GM12891 (cell line): ENCODE data around the gene ALOXE3.

ENCODE experiments used
- PAX5 ChIP-seq: IDR thresholded peaks from 2 replicates; pipeline ENCODE4 v1.6.1; 2011; ENCODE audit warnings: low read length, moderate library complexity, mild to moderate bottlenecking; ENCODE audit not compliant: insufficient read depth, severe bottlenecking
- POLR2A ChIP-seq: IDR thresholded peaks from 2 replicates; pipeline ENCODE4 v1.6.1; 2011; ENCODE audit warnings: low read depth, low read length, control low read depth
- POLR2AphosphoS5 ChIP-seq: IDR thresholded peaks from 2 replicates; pipeline ENCODE4 v1.6.1; 2011; ENCODE audit warnings: low read depth, low read length, control low read depth
- POU2F2 ChIP-seq: IDR thresholded peaks from 2 replicates; pipeline ENCODE4 v1.6.1; 2011; ENCODE audit warnings: low read depth, mild to moderate bottlenecking, control low read depth, low read length, moderate library complexity
- SPI1 ChIP-seq: IDR thresholded peaks from 2 replicates; pipeline ENCODE4 v1.6.1; 2011; ENCODE audit warnings: low read depth, low read length, control low read depth
- TAF1 ChIP-seq: IDR thresholded peaks from 2 replicates; pipeline ENCODE4 v1.6.1; 2011; ENCODE audit warnings: low read depth, low read length, control low read depth

GRCh38 chr17:8153525-8153956, 35.2 kb upstream of the ALOXE3 start:
- TF ChIP-seq SPI1 (no peak), POLR2A (no peak), POLR2AphosphoS5 (no peak), PAX5 (no peak), POU2F2 (no peak), TAF1 (no peak)
